ENCODE data around the gene CEBPG.

Gene CEBPG

GRCh38 chr19:33383720-33384292, 10.3 kb downstream of the CEBPG start:
- no peak for DNase-seq

DNA sequence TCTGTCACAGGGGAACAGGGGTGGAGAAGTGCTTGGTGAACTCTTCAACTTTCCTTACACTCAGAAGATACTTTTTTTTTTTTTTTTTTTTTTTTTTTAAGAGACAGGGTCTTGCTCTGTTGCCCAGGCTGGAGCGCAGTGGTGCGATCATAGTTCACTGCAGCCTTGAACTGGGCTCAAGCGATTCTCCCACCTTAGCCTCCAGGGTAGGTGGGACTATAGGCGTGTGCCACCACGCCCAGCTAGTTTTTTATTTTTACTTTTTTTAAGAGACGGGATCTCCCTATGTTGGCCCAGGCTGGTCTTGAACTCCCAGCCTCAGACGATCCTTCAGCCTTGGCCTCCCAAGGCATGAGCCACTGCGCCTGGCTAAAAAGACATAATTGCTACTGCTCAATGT, 11.5 kb downstream of the CEBPG start:
- DNase-seq, result no peak

- DNase-seq, result no peak
These were observed 12.4 kb downstream of the CEBPG start for GRCh38 chr19:33385956-33386355.

- DNase-seq, result no peak
These were observed 12.9 kb downstream of the CEBPG start for GRCh38 chr19:33386361-33386858.

- DNase-seq, result no peak
These were observed 14.1 kb downstream of the CEBPG start for GRCh38 chr19:33387351-33388230.

DNA sequence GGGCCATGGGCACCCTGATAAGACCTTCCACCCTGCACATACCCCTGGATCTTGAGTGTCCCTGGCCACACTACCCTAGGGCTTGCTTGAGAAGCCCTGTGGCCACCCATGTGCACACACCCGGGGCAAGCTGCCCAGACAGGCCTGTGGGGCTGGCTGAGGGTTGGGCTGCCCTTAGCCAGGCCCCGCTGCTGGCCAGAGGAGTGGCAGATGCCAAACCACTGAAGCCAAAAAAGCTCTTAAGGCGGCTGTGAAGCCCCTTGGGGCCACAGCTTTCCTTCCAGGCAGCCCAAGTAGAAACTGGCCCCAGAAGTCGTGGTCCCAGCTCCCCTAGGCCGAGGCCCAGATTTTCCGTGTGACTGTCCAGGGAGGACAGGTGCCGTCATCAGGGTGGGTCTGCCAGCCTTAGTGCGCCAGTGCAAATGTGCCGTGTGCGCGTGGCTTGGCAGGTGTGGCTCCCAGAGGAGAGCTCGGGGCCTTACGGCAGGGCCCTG, 14.8 kb downstream of the CEBPG start:
- DNase-seq, result no peak

DNA sequence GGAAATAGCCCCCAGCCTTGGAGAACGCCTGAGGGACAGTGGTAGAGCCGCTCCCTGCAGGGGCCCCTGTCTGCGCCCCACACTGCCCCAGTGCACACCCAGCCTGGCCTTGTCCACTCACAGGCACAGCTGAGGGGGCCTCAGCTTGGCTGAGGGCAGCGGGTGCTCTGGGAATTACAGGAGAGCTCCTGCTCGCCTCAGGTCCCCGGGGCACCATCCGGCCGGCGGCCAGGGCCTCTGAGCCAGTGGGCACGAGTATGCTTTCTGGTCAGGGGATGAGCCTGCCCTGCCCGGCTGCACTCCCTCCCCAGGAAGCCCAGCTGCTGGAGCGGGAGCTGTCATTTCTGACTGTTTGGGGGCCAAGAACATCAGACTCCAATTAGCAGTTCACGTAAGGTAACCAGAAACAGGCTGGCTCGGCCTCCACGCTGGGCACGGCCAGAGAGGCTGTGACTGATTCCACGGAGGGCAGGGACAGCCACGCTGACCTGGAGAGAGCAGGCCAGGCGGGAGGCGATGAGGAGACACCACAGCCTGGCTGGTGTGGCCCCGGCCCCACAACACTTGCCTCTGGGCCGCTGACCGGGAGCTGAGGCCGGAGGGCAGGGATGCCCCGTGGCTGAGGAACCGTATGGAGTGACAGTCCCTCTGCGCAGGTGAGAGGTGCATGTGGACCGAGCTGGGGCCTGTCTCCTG, 15.4 kb downstream of the CEBPG start:
- no peak for DNase-seq

GRCh38 chr19:33389421-33390100, 16.1 kb downstream of the CEBPG start:
- no peak for DNase-seq

GRCh38 chr19:33390101-33390907, 16.8 kb downstream of the CEBPG start:
- no peak for DNase-seq

DNA sequence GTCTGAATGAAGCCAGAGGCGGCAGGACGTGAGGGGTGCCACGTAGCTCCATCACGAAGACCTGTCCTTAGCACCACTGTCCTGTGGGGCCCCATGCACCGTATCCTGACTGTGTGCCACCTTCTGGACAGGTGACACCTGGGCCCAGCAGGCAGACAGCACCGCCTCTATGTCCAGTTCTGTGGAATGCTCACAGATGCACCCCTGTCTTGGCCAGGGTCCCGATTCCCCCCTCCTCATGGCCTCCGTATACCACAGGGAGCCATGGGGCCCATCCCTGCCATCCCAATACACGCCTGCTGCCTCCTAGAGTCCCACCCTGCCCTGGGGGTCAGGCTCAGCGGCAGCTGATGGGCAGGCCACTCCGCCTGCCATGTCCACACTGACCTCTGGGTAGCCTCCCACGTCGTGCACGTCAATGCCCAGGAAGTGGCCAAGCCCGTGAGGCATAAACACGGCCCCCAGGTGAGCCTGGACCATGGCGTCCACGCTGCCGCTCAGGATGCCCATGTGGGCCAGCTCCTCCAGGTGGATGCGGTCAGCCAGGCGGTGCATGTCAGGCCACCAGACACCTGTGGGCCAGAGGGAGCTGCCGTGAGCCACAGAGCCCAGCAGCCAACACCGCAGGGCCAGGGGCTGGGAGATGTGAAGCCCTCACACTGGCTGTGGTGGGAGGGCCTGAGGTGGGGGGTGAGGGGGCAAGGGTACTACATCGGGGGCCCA, 17.6 kb downstream of the CEBPG start:
- DNase-seq, result no peak

- no peak for DNase-seq
These were observed 18.2 kb downstream of the CEBPG start for GRCh38 chr19:33391631-33392249.

DNA sequence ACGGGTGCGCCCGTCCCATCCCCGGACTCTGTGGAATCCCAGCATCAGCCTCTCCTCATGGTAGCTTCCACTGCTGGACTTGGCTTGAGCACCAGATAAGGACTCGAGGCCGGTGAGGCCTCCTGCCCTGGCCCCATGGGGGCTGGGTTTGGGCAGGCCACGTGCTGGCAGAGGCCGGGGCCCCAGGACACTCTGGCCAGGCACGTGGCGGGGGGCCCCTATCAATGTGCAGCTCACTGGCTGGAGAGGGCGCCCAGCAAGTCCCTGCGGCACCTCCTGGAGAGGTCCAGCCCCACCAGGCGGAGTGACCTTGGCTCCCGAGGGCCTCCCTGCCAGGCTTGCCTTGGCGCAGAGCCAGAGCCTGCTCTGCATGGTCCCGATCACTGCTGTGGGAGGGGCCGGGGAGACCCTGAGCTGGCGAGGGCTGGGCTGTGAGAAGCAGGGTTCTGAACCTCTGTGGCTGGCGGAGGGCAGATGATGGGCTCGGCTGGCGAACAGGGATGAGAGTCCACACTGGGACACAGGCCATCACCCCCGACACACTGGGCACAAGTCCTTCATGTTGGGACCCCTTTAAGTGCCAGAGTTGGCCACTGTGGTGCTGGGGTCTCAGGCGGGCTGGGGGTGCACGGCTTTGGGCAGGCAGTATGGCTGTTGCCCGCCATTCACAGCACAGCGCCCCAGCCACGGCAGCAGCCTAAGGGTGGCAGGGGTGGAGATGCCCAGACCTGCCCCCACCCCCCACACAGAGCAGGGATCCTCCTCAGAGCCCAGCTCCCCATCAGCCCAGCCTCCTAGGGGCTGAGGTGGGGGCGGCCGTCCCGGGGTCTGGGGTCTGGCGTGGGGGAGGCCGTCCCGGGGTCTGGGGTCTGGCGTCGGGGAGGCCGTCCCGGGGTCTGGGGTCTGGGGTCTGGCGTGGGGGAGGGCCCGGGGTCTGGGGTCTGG, 19.1 kb downstream of the CEBPG start:
- no peak for DNase-seq

GRCh38 chr19:33393286-33394005, 19.9 kb downstream of the CEBPG start:
- DNase-seq, result no peak

DNA sequence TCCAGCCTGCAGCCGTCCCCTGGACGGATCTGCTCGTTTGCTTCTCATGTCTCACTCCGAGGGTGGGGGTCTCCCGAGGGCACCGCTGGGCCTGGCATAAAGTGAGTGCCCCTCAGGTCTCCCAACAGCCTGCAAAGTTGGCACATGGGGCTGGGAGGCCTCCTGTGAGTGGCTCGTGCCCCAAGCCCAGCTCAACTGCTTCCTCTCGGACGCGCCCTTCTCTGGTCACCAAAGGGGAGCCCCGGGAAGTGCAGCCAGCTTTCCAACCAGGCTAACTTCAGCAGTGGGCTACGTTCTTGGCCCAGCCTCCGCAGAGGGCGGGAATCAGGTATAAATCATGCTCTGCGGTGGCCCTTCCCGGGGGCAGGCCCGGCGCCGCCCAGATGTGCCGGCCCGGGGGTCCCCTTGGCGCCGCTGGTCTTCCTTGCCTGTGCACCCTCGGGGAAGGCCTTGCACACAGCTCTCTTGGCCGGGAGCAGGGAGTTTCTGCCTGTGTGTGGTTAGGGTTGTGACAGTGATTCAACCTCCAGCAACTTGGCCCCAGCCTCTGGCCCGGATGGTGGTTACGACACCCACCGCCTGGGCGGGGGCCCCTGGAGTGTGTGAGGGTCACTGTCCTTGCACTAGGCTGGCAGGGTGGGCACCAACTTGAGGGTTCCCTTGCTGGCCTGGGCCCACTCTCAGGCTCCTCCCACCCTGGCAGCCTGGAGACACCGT, 20.7 kb downstream of the CEBPG start:
- DNase-seq, result no peak

DNA sequence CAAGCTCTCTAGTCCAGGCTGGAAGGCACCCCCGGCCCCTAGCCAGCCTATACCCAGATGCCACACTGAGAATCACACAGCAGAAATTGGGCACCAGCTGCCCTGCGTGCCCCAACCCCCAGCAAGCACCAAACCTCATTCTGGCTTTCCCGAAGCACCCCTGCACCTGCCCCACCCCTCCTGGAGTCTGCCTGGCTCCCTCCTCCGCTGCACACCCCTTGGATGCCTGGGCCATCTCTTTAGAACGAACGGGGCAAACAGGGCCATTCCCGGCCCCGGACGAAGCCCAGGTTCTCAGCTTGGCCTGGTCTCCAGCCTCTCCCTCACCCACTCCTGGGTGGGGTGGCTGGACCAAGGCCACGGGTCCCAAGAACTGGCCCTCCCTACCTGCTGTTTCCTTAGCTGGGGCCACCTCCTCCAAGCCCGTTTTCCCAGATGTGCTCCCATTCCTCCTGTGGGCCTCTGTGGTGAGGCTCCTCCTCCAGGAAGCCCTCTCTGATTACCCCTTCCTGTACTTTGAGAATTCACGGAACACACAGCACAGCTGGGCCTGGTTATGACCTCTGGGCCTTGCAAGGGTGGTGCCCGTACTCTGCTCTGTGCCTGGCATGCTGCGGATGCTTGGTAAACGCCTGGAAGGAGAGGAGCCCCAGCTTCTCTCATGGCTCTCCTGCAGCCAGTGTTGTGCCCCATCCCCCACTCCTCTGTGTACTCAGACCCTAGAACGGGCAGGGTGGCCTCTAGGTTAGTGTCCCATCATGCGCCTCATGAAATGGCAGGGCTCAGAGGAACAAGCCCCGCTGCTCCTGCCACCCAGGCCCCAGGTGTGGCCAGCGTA, 21.4 kb downstream of the CEBPG start:
- DNase-seq, result no peak

DNA sequence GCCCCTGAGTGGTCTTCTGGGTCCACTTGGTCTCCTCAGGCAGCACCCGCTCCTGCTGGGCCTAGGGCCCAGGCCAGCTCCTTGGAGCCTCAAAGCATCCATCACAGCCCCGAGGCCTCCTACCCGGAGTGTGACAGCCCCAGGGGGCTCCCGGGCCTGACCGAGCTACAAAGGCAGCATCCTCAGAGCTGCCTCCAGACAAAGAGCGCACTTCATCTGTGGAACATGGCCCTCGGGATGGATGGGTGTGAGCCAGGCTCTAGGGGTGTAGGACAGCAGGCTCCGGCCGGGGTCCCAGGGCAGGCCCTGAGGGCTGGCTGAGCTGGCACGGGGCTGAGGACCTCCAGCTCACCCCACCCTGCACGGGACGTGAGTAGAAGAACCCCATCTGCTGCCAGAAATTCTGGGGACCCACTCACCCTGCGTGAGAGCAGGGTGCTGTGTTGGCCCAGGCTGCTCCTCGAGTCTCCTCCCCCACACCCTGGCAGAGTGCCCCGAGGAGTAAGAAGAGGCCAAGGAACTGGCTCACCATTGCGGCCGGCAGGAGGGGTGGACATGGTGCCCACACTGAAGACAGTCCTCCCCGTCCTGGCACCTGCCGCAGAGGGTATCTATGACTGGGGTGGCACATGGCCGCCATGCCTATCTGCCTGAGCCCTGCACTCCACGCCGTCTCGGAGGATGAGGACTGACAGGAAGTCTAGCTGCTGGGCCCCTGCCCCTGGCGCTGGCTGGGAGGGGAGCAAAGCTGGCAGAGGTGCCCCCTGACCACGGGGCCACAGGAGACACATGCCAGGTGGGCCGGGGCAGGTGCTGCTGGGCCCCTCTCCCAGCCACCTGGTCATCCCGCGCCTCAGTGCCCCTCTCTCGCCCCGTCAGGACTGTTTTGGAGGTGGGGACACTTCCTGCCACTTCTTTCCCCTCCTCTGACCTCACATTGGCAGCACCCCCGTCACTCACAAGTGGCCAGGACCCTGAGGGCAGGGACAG, 22.3 kb downstream of the CEBPG start:
- no peak for DNase-seq
